ENCODE data around the gene MIDN. TPM values are rescaled to one million over a fixed set of nuclear protein-coding genes. Genes with fewer than 3 reads are reported as not detected.

MIDN gene
- total RNA-seq, 1 experiment from 2014 or later: 286 TPM

- peak within 1 kb of the TSS; percentile 67 for H3K4me2 ChIP-seq (ENCODE audit: insufficient read depth, insufficient read length, low read length)
- no peaks in the 10 kb centered on the region for H3K9me3 ChIP-seq (ENCODE audit: control insufficient read depth, low read depth, low read length)
- H3K56ac ChIP-seq (ENCODE audit: insufficient read length, low read depth, low read length): no peak within 1 kb of the TSS
- no peak within 1 kb of the TSS for H4K5ac ChIP-seq (ENCODE audit: insufficient read length, low read depth, low read length)
- no peak within 1 kb of the TSS for H3K23ac ChIP-seq (ENCODE audit: insufficient read length, low read depth, low read length)
- peaks cover 34 to 74% (median 52%) of the 10 kb centered on the region in 3 experiments for H3K36me3 Mint-ChIP-seq (ENCODE audit: insufficient read depth in 1 of 3, low read depth in 3 of 3)
- no peaks in the 10 kb centered on the region; the same call in 1 of the 2 replicates for H3K27me3 Mint-ChIP-seq (ENCODE audit: low read depth)
- no peak within 1 kb of the TSS for H4K91ac ChIP-seq (ENCODE audit: insufficient read length, low read depth, low read length)
- H3K9ac ChIP-seq (ENCODE audit: extremely low read depth, insufficient read length, low read length): peak within 1 kb of the TSS; percentile 71
- WGBS (ENCODE audit: extremely low coverage, insufficient read length, low lambda C conversion rate): no CpG with 5 or more reads among the region's 98 CpGs
- H4K8ac ChIP-seq (replicated peaks; ENCODE audit: insufficient read length, low read depth, low read length): no peak within 1 kb of the TSS
- H3K4me1 ChIP-seq (ENCODE audit: insufficient read depth, low read length): no peaks in the 10 kb centered on the region
- H3K18ac ChIP-seq (ENCODE audit: insufficient read length, low read depth, low read length): peak within 1 kb of the TSS; percentile 67
- no peaks in the 10 kb centered on the region; the same call in 1 of the 2 replicates for H3K79me2 ChIP-seq (ENCODE audit: insufficient read depth, low read length)
- no peak within 1 kb of the TSS for H2BK5ac ChIP-seq (ENCODE audit: insufficient read length, low read length)
- no peaks in the 10 kb centered on the region for H3K9me3 Mint-ChIP-seq
- H4K20me1 ChIP-seq (ENCODE audit: control insufficient read depth, insufficient read depth, insufficient read length): no peaks in the 10 kb centered on the region
- peak within 1 kb of the TSS; percentile 94 to 99 (median 95); a peak in 5 of 7 replicates for H3K27ac Mint-ChIP-seq
- H2AFZ ChIP-seq (ENCODE audit: low read length): no peak within 1 kb of the TSS
- no peak within 1 kb of the TSS; the same call in 1 of the 2 replicates for H2BK15ac ChIP-seq (ENCODE audit: low read depth, low read length)
- no peak within 1 kb of the TSS for H3K27ac ChIP-seq (ENCODE audit: insufficient read length, low read depth, low read length)
- no peak within 1 kb of the TSS for H2BK120ac ChIP-seq (ENCODE audit: low read depth, low read length, poor library complexity, severe bottlenecking)
- no peak for TF ChIP-seq CTCF (conservative IDR thresholded peaks at IDR 0.05)
- DNase-seq: peak; percentile 97
- H3K27me3 ChIP-seq (ENCODE audit: insufficient read depth, low read length): no peaks in the 10 kb centered on the region
- peak within 1 kb of the TSS; percentile 71 to 87 for H3K4me3 Mint-ChIP-seq
- H3T11ph ChIP-seq (ENCODE audit: low read length): no peak within 1 kb of the TSS
- H2BK20ac ChIP-seq (ENCODE audit: low read depth, low read length, poor library complexity, severe bottlenecking): no peak within 1 kb of the TSS
- no peak within 1 kb of the TSS for H3K4ac ChIP-seq (ENCODE audit: low read depth, low read length)
- H2AK5ac ChIP-seq (ENCODE audit: insufficient read length, low read length): no peak within 1 kb of the TSS
- H2BK12ac ChIP-seq (ENCODE audit: insufficient read length, low read depth, low read length): no peak within 1 kb of the TSS
- peak within 1 kb of the TSS; percentile 75 for H3K14ac ChIP-seq (ENCODE audit: insufficient read depth, low read length)
- H3K4me1 Mint-ChIP-seq: peaks cover 36 to 42% of the 10 kb centered on the region in 2 experiments
- peaks cover 9% of the 10 kb centered on the region for H3K79me1 ChIP-seq (ENCODE audit: insufficient read depth, low read depth, low read length, poor library complexity, severe bottlenecking)
- peaks cover 9% of the 10 kb centered on the region for H3K23me2 ChIP-seq (ENCODE audit: insufficient read length, low read depth, low read length, poor library complexity, severe bottlenecking)
Observed at GRCh38 chr19:1275260-1275975, 27.0 kb downstream of the MIDN start, which contains the start of gene FAM174C. Gene FAM174C, plus strand, starts transcription at chr19:1275530. Its CDS starts 20 bp downstream, at chr19:1275550.

All from H9 (cell line).